ENCODE data around the gene SORCS2.

DNA sequence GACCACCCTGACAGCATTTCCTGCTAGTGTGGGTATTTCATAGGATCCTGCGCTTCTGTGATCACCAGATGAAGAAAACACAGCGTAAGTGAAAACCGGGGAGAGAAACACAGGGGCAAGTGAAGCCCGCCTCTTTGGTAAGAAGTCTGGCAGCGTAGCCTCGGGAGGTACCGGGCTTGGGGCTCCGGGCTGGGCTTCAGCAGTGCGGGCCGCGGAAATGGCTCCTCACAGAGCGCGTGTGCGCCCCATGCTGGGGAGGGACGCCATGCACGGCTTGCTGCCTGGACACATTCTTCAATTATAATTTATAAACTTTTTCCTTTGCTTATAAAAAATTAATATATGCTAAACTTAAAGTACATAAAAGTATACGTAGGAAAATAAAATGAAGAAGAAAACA, 595.9 kb downstream of the SORCS2 start:
- TF ChIP-seq RAD21 (IDR thresholded peaks at IDR 0.05; ENCODE audit: low read length) (no peak), POLR2A (IDR thresholded peaks at IDR 0.05; ENCODE audit: low read depth, low read length) (no peak), FOS (IDR thresholded peaks at IDR 0.05; ENCODE audit: low read depth, low read length) (no peak), MAZ (IDR thresholded peaks at IDR 0.05; ENCODE audit: borderline replicate concordance, low read depth, low read length) (no peak), BHLHE40 (IDR thresholded peaks at IDR 0.05; ENCODE audit: low read depth, low read length) (no peak)
- TF ChIP-seq, protein P1, sequence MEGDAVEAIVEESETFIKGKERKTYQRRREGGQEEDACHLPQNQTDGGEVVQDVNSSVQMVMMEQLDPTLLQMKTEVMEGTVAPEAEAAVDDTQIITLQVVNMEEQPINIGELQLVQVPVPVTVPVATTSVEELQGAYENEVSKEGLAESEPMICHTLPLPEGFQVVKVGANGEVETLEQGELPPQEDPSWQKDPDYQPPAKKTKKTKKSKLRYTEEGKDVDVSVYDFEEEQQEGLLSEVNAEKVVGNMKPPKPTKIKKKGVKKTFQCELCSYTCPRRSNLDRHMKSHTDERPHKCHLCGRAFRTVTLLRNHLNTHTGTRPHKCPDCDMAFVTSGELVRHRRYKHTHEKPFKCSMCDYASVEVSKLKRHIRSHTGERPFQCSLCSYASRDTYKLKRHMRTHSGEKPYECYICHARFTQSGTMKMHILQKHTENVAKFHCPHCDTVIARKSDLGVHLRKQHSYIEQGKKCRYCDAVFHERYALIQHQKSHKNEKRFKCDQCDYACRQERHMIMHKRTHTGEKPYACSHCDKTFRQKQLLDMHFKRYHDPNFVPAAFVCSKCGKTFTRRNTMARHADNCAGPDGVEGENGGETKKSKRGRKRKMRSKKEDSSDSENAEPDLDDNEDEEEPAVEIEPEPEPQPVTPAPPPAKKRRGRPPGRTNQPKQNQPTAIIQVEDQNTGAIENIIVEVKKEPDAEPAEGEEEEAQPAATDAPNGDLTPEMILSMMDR (conservative IDR thresholded peaks at IDR 0.05; ENCODE audit: low read depth, low read length): no peak
- TF ChIP-seq, protein P2, sequence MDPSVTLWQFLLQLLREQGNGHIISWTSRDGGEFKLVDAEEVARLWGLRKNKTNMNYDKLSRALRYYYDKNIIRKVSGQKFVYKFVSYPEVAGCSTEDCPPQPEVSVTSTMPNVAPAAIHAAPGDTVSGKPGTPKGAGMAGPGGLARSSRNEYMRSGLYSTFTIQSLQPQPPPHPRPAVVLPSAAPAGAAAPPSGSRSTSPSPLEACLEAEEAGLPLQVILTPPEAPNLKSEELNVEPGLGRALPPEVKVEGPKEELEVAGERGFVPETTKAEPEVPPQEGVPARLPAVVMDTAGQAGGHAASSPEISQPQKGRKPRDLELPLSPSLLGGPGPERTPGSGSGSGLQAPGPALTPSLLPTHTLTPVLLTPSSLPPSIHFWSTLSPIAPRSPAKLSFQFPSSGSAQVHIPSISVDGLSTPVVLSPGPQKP (IDR thresholded peaks at IDR 0.05; ENCODE audit: borderline replicate concordance, low read depth, low read length): no peak
- TF ChIP-seq, protein P3, sequence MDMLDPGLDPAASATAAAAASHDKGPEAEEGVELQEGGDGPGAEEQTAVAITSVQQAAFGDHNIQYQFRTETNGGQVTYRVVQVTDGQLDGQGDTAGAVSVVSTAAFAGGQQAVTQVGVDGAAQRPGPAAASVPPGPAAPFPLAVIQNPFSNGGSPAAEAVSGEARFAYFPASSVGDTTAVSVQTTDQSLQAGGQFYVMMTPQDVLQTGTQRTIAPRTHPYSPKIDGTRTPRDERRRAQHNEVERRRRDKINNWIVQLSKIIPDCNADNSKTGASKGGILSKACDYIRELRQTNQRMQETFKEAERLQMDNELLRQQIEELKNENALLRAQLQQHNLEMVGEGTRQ (IDR thresholded peaks at IDR 0.05; ENCODE audit: low read depth, low read length): no peak
